Measurements from ENCODE around the gene COG2. TPM values are rescaled to one million over a fixed set of nuclear protein-coding genes. Genes with fewer than 3 reads are reported as not detected.
A peak's percentile ranks its signal among the peaks of the same experiment; 100 is the strongest.
"Not testable (repeated sequence)": the region's sequence is repeated elsewhere in the genome, so short reads cannot be mapped to it uniquely, and the experiment has no call there.

The COG2 gene
- total RNA-seq, 1 donor from 2014 or later, result 40.2 TPM

DNA sequence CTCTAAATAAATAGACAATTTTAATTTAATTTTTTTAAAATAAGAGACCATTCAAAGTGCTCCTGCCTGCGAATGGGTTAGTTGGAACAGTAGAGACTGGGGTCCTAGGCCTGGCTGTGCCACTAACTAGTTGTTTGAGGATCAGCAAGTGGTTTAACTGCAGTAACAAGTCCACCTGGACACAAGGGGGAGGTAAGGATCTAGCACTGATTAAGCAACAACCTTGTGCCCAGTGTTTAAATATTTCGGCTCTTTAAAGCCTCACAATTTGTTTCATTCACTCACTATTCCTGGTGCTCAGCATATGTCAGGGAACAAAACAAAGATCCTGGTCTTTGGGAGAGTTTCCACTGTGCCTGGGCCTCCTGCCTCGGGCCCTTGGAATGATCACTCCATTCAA is 73.2 kb downstream of the COG2 start:
- Histone ChIP-seq H3K9me3 (ENCODE audit: control insufficient read depth in 3 of 3, low read length in 3 of 3) (no peaks in the 10 kb centered on the region), H3K36me3 (ENCODE audit: control insufficient read depth in 3 of 3, insufficient read depth in 3 of 3, low read length in 3 of 3) (peaks cover 0 to under 1% (median 0%) of the 10 kb centered on the region in 3 donors), H3K4me1 (ENCODE audit: control insufficient read depth in 3 of 3, insufficient read depth in 3 of 3, low read length in 3 of 3) (peaks cover 19 to 35% (median 27%) of the 10 kb centered on the region in 3 donors), H3K4me3 (ENCODE audit: low read length in 3 of 3) (no peak overlapping the region), H3K27ac (ENCODE audit: low read depth, low read length) (no peak overlapping the region), H3K27me3 (ENCODE audit: control insufficient read depth in 3 of 3, insufficient read depth in 3 of 3, low read length in 3 of 3) (no peaks in the 10 kb centered on the region), H3K9ac (ENCODE audit: low read depth in 1 of 3, low read length in 3 of 3) (no peak overlapping the region)

- H3K9me3 ChIP-seq (ENCODE audit: control insufficient read depth in 3 of 3, low read length in 3 of 3); H3K4me3 ChIP-seq (ENCODE audit: low read length in 3 of 3); H3K36me3 ChIP-seq (ENCODE audit: control insufficient read depth in 3 of 3, insufficient read depth in 3 of 3, low read length in 3 of 3); H3K9ac ChIP-seq (ENCODE audit: low read depth in 1 of 3, low read length in 3 of 3); H3K27me3 ChIP-seq (ENCODE audit: control insufficient read depth in 3 of 3, insufficient read depth in 3 of 3, low read length in 3 of 3); H3K27ac ChIP-seq (ENCODE audit: low read depth, low read length): not testable (repeated sequence)
- H3K4me1 ChIP-seq (ENCODE audit: control insufficient read depth in 3 of 3, insufficient read depth in 3 of 3, low read length in 3 of 3), result peaks cover 19 to 32% (median 27%) of the 10 kb centered on the region in 3 donors
These were observed 74.2 kb downstream of the COG2 start for GRCh38 chr1:230716453-230716852.

DNA sequence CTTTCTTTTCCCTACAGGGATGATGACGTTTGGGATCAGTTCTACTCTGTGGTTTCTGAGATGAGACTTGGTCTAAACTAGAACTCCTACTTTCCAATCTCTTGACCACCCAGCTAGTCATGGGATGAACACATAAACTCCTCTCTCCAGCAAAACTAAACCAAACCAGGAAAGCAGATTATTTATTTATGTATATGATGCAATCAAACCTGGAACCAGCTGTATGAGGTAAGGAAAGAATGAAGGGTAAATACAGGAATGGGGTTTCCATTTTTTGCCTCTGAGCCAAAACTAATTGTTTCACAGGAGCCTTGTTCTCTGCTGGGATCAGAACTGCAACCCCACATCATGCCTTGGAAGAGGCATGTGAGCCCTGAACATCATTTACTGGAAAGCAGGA is 75.0 kb downstream of the COG2 start:
- H3K36me3 ChIP-seq (ENCODE audit: control insufficient read depth in 3 of 3, insufficient read depth in 3 of 3, low read length in 3 of 3), result no peaks in the 10 kb centered on the region
- no peak overlapping the region for H3K9ac ChIP-seq (ENCODE audit: low read depth in 1 of 3, low read length in 3 of 3)
- H3K4me3 ChIP-seq (ENCODE audit: low read length in 3 of 3), result no peak overlapping the region
- peaks cover 19 to 27% (median 25%) of the 10 kb centered on the region in 3 donors for H3K4me1 ChIP-seq (ENCODE audit: control insufficient read depth in 3 of 3, insufficient read depth in 3 of 3, low read length in 3 of 3)
- H3K27ac ChIP-seq (ENCODE audit: low read depth, low read length), result no peak overlapping the region
- H3K27me3 ChIP-seq (ENCODE audit: control insufficient read depth in 3 of 3, insufficient read depth in 3 of 3, low read length in 3 of 3), result no peaks in the 10 kb centered on the region
- H3K9me3 ChIP-seq (ENCODE audit: control insufficient read depth in 3 of 3, low read length in 3 of 3), result no peaks in the 10 kb centered on the region

DNA sequence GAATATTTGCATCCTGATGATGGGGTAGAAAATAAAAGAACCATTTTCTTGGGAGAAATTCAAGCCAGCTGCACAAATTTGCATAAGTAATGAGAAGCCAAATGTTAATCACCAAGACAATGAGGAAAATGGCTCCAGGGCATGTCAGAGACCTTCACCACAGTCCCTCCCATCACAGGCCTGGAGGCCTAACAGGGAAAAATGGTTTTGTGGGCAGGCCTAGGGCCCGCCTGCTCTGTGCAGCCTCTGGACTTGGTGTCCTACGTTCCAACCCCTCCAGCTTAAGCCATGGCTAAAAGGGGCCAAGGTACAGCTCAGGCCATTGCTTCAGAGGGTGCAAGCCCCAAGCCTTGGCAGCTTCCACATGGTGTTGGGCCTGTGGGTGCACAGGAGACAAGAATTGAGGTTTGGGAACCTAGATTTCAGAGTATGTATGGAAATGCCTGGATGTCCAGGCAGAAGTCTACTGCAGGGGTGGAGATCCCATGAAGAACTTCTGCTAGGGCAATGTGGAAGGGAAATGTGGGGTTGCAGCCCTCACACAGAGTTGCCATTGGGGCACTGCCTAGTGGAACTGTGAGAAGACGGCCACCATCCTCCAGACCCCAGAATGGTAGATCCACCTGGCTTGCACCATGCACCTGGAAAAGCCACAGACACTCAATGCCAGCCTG is 79.7 kb downstream of the COG2 start:
- not testable (repeated sequence) for H3K4me1 ChIP-seq (ENCODE audit: control insufficient read depth in 3 of 3, insufficient read depth in 3 of 3, low read length in 3 of 3); H3K27me3 ChIP-seq (ENCODE audit: control insufficient read depth in 3 of 3, insufficient read depth in 3 of 3, low read length in 3 of 3); H3K27ac ChIP-seq (ENCODE audit: low read depth, low read length); H3K9me3 ChIP-seq (ENCODE audit: control insufficient read depth in 3 of 3, low read length in 3 of 3); H3K9ac ChIP-seq (ENCODE audit: low read depth in 1 of 3, low read length in 3 of 3); H3K4me3 ChIP-seq (ENCODE audit: low read length in 3 of 3); H3K36me3 ChIP-seq (ENCODE audit: control insufficient read depth in 3 of 3, insufficient read depth in 3 of 3, low read length in 3 of 3)

- Histone ChIP-seq H3K9me3 (ENCODE audit: control insufficient read depth in 3 of 3, low read length in 3 of 3) (no peaks in the 10 kb centered on the region), H3K36me3 (ENCODE audit: control insufficient read depth in 3 of 3, insufficient read depth in 3 of 3, low read length in 3 of 3) (no peaks in the 10 kb centered on the region), H3K9ac (ENCODE audit: low read depth in 1 of 3, low read length in 3 of 3) (no peak overlapping the region), H3K27ac (ENCODE audit: low read depth, low read length) (no peak overlapping the region), H3K27me3 (ENCODE audit: control insufficient read depth in 3 of 3, insufficient read depth in 3 of 3, low read length in 3 of 3) (no peaks in the 10 kb centered on the region), H3K4me1 (ENCODE audit: control insufficient read depth in 3 of 3, insufficient read depth in 3 of 3, low read length in 3 of 3) (peaks cover 11 to 17% (median 12%) of the 10 kb centered on the region in 3 donors), H3K4me3 (ENCODE audit: low read length in 3 of 3) (no peak overlapping the region)
These were observed 83.2 kb downstream of the COG2 start for GRCh38 chr1:230725256-230726012.

DNA sequence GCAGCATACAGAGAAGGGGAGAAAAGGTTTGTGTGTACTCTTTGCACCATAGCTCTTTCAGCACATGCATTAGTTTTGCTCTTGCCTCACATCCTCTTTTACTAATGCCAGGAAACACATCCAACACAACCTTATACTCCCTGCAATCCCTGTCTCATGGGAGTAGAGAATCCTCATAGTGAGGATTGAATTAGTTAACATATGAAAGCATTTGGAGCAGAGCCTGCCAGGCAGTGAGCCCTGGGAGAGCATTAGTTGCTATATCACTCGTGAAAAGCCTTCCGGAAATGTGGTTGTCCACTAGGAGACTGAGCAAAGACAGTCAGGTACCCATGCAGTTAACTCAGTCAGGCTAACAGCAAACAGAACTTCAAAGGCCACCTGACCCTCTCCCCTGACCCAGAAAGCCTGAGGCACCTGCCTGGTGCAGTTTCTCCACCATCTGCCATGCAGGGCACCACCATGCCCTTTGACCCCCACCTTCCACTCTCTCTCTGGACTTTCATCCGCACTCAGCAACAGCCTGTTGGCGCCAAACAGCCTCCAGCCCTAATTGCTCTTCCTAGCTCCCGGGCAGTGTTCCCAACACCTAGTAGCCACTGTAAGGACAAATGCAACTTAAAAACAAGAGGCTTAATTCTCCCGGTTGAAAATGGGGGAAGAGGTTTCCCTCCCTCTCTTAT is 86.6 kb downstream of the COG2 start:
- no peak overlapping the region for H3K4me3 ChIP-seq (ENCODE audit: low read length in 3 of 3)
- no peaks in the 10 kb centered on the region for H3K9me3 ChIP-seq (ENCODE audit: control insufficient read depth in 3 of 3, low read length in 3 of 3)
- H3K36me3 ChIP-seq (ENCODE audit: control insufficient read depth in 3 of 3, insufficient read depth in 3 of 3, low read length in 3 of 3), result no peaks in the 10 kb centered on the region
- H3K27ac ChIP-seq (ENCODE audit: low read depth, low read length), result peak overlapping the region; percentile 21
- no peaks in the 10 kb centered on the region for H3K27me3 ChIP-seq (ENCODE audit: control insufficient read depth in 3 of 3, insufficient read depth in 3 of 3, low read length in 3 of 3)
- peaks cover 17 to 28% (median 21%) of the 10 kb centered on the region in 3 donors for H3K4me1 ChIP-seq (ENCODE audit: control insufficient read depth in 3 of 3, insufficient read depth in 3 of 3, low read length in 3 of 3)
- no peak overlapping the region for H3K9ac ChIP-seq (ENCODE audit: low read depth in 1 of 3, low read length in 3 of 3)

GRCh38 chr1:230730977-230731376 is 88.7 kb downstream of the COG2 start:
- H3K9ac ChIP-seq (ENCODE audit: low read depth in 1 of 3, low read length in 3 of 3), result peak overlapping the region; percentile 51 to 65 (median 52)
- peak overlapping the region in 2 of 3 donors; percentile 8 to 52 for H3K4me3 ChIP-seq (ENCODE audit: low read length in 3 of 3)
- no peaks in the 10 kb centered on the region for H3K27me3 ChIP-seq (ENCODE audit: control insufficient read depth in 3 of 3, insufficient read depth in 3 of 3, low read length in 3 of 3)
- H3K36me3 ChIP-seq (ENCODE audit: control insufficient read depth in 3 of 3, insufficient read depth in 3 of 3, low read length in 3 of 3), result no peaks in the 10 kb centered on the region
- H3K9me3 ChIP-seq (ENCODE audit: control insufficient read depth in 3 of 3, low read length in 3 of 3), result no peaks in the 10 kb centered on the region
- H3K4me1 ChIP-seq (ENCODE audit: control insufficient read depth in 3 of 3, insufficient read depth in 3 of 3, low read length in 3 of 3), result peaks cover 17 to 28% (median 21%) of the 10 kb centered on the region in 3 donors
- peak overlapping the region; percentile 77 for H3K27ac ChIP-seq (ENCODE audit: low read depth, low read length)

GRCh38 chr1:230735447-230735846 is 93.2 kb downstream of the COG2 start:
- Histone ChIP-seq H3K4me3 (ENCODE audit: low read length in 3 of 3) (no peak overlapping the region), H3K27ac (ENCODE audit: low read depth, low read length) (no peak overlapping the region), H3K27me3 (ENCODE audit: control insufficient read depth in 3 of 3, insufficient read depth in 3 of 3, low read length in 3 of 3) (no peaks in the 10 kb centered on the region), H3K4me1 (ENCODE audit: control insufficient read depth in 3 of 3, insufficient read depth in 3 of 3, low read length in 3 of 3) (peaks cover 5 to 11% (median 10%) of the 10 kb centered on the region in 3 donors), H3K9me3 (ENCODE audit: control insufficient read depth in 3 of 3, low read length in 3 of 3) (no peaks in the 10 kb centered on the region), H3K9ac (ENCODE audit: low read depth in 1 of 3, low read length in 3 of 3) (no peak overlapping the region), H3K36me3 (ENCODE audit: control insufficient read depth in 3 of 3, insufficient read depth in 3 of 3, low read length in 3 of 3) (no peaks in the 10 kb centered on the region)

GRCh38 chr1:230737622-230738262 is 95.5 kb downstream of the COG2 start:
- Histone ChIP-seq H3K36me3 (ENCODE audit: control insufficient read depth in 3 of 3, insufficient read depth in 3 of 3, low read length in 3 of 3) (no peaks in the 10 kb centered on the region), H3K4me1 (ENCODE audit: control insufficient read depth in 3 of 3, insufficient read depth in 3 of 3, low read length in 3 of 3) (no peaks in the 10 kb centered on the region), H3K27ac (ENCODE audit: low read depth, low read length) (no peak overlapping the region), H3K9ac (ENCODE audit: low read depth in 1 of 3, low read length in 3 of 3) (no peak overlapping the region), H3K4me3 (ENCODE audit: low read length in 3 of 3) (no peak overlapping the region), H3K27me3 (ENCODE audit: control insufficient read depth in 3 of 3, insufficient read depth in 3 of 3, low read length in 3 of 3) (no peaks in the 10 kb centered on the region), H3K9me3 (ENCODE audit: control insufficient read depth in 3 of 3, low read length in 3 of 3) (no peaks in the 10 kb centered on the region)

Measured in skeletal muscle tissue (tissue), 4 donors.